Cerebellar cortex (tissue), 1 donor: ENCODE results near the gene SPOCK2.

ENCODE experiments used
- DNase-seq: peaks from one replicate; pipeline ENCODE4 v3.0.0-alpha.2; 2015; ENCODE audit warnings: low spot score

Gene SPOCK2

DNA sequence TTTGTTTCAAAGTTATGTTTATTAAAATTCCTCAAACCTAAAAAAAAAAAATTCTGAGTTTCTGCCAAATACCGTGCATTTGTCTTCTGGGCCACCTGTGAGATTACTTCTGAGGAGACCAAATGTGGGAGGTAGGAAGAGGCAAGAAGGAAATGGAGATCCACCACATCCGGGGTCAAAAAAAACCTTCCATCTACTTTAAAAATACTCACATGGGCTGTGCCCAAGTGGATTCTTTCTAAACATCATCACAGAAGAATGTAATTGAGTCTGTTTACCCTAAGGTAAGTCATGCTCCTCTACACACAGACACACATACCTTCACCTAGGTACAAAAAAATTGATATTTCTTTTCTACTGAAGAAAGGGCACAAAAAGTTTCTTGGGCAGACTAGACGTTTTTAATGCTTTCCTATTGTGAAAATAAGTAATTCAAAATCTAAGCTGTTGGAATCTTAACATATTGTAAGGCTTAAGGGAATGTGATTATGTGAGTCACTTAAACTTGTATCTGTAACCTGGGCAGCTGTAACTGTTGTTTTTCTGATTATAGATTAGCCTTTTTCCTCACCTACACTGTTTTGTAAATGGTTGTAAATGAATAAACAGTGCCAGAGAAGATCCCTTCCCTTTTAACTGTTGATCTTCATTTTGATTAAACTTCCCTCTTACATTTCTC lies 19.1 kb upstream of the SPOCK2 start:
- no peak for DNase-seq

DNA sequence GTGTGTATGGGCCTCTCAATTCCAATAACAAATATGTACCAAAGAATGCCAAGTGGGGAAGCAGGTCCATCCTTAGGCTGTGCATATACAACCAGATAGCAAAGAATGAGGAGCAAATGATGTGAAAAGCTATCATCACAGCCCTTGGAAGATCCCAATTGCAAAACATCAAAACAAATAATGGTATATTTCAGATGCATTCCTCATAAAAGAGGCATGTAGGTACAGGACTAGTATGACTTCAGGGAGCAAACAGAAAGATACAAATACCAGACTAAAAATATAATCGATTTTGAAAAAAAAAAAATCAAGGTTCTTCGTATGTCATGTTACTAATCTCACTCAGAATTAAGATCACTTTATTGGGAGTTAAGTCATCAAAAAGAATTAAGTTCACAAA lies 18.5 kb upstream of the SPOCK2 start:
- DNase-seq, result no peak

DNA sequence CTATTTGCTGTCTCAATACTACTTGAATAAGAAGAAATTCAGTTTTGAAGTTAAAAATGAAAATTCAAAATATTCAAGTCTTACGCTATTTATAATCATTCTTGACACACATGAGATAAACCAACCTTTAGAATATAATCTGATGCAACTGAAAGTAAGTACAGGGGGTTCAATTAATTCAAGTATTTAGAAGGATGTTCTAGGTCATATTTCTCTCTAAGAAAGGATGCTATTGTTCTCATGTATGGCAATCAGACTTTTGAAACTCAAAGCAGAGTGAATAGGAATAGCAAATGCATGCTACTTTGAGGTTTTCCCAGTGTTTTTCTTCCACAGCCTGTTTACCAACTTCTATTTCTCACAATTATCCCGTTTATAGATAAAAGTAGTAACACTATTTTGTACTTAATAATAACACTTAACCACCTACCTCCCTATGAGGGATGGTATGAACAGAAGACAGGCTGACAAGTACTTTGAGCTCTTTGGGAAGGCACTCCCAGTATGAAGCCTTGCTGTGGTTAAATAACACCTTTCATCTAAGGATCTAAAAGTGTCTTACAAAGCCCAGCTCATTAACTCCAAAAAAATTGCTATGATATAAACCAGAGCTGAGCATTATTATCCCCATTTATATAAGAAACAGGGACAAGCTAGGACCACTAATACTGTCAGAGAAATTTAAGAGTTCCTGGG lies 18.0 kb upstream of the SPOCK2 start:
- DNase-seq, result no peak

DNA sequence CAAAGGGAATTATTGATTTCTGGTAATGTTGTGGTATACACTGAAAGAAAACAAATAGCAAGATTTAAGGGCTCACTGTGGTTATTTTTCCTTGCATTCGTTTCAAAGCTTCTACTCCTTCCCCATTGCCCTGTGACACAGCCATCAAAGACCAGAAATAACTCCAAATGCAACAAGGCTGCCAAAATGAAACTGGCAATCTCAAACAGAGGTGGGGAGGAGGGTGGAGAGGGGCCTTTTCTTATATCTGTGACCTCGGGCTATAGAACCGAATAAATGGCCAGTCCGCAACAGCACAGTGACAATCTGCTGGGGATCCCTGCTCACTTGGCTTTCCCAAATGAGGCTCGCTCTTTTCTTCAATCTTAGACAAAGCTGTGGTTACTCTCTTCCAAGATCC lies 17.4 kb upstream of the SPOCK2 start:
- no peak for DNase-seq

DNA sequence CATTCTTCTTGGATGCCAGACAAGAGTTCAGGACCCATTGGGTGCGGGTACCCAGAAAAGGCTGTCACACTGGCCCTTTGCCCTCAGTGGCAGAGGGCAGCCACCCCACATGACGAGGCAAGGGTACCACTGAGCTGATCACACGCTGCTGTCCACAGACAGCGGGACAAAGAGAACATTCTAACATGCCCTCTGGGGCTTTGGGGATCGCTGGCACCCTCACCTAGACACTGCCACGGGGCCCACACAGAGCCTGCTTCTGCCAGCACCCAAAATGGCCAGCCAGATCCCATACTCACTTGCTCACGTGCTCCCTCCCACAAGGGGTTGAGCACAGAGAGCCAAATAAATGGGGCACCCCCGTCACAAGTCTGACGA lies 16.7 kb upstream of the SPOCK2 start:
- DNase-seq, result no peak

DNA sequence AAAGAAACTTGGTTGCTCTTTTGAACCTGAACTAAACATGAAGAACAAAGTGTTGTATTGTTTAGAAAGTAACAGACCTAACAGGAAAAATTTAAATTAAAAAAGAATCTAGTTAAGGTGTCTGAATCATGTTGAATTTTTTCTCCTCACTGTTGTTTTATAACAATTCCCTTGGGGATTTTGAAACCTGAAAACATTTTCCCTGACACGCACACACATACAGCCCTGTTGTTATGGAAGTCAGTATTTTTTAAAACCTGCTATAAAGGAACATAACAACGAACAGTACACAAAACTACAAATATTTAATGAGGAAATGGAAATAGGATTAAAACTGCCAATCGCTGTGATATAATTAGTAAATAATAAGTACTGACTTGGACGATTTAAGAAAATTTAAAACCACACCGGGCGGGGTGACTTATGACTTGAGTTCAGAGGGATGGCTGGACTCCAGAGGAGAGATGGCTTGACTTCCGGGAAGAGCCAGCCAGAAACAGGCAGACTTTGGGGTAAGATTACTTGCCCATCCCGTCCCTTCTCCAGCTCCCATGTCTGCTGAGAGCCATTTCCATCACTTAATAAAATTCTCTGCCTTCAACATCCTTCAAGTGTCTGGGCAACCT lies 16.2 kb upstream of the SPOCK2 start:
- no peak for DNase-seq

DNA sequence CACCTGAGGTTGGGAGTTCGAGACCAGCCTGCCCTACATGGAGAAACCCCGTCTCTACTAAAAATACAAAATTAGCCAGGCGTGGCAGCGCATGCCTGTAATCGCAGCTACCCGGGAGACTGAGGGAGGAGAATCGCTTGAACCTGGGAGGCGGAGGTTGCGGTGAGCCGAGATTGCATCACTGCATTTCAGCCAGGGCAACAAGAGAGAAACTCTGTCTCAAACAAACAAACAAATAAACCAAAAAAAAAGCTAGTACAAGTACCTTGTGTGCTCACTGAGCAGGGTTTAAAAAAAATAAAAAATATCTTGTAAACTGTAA lies 11.2 kb upstream of the SPOCK2 start:
- no peak for DNase-seq

DNA sequence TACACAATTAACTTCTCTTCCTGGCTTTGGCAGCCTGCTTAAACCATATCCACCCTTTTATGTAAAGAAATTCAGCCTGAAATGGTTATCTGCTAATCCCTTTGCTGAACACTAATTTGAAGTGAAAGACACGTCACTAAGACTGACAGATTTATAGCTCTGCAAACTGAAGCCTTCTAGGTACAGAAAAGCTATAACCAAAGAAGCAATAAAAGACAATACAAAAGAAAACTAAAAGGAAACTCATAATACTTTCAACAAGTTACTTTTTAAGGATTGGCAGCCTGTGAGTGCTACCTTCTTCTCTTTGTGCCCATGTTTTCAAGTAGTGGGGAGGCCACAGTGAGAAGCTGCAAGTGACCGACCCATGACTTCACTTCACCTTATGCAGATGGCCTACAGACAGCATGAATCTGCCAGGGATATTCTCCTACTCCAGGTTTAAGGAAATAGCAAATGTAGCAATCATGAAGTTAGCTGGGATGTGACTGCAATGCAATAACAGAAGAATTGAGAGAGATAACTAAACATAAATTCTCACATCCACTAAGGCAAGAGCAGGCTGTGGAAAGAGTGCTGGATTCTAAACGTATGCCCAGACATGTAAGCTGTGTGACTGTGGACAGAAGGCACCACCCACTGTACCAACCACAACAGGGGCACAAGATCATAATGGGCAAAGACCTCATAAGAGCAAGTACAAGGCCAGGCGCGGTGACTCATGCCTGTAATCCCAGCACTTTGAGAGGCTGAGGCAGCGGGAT lies 10.7 kb upstream of the SPOCK2 start:
- no peak for DNase-seq

DNA sequence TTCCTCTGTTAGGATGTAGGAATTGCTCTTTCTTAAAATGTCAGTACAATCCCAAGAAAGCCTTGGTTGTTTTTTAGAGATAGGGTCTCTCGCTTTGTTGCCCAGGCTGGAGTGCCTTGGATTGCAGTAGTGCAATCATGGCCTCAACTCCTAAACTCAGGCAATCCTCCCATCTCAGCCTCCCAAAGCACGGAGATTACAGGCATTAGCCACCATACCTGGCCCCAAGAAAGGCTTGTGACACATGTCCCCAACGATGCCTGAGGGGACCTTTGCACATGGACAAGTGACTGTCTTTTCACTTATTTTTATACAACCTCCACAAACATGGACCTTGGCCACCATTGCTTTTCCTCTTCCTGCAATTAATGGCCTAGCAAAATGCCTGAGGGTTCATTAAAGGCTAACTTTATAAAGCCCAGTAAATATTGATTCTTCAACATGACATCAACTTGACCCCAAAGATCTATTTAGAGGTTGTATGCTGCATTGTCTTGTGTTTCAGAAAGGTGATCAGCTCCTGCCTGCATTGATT lies 10.0 kb upstream of the SPOCK2 start:
- DNase-seq, result no peak

DNA sequence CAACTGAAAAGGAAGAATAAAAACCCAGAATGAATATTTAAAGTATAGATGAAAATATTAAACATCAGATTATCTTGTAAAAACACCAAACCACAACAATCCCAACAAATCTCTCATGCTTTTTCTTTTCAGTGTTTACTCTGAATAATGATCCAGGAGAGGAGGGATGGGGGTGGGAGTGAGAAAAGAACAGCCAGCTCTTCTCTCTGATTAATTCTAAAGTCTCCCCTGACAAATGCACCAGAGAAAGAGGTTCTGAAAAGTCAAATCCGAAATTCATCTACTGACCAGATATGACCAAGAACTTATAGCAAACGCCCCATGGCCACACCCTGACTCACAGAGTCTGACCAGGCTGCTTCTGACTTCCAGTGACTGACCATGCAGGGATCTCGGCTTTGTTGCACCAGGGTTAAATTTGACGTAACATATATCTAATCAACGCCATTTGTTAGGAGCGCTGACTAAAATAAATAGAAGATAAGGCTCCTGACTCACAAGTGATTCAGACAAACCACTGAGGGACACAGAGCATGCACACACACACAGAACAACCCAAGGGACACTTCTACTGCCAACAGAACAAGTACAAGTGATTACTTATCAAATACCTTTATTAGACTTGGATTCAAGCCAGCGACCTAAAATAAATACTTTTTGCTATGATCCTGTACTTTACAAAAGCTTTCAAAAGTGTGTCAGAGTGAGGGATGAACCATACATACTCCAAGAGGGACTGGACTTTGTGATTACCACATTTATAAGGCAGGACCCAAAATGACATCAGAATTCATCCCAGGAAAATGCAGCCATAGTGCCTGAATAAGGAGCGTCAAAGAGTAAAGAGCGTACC lies 9.3 kb upstream of the SPOCK2 start:
- DNase-seq, result no peak

DNA sequence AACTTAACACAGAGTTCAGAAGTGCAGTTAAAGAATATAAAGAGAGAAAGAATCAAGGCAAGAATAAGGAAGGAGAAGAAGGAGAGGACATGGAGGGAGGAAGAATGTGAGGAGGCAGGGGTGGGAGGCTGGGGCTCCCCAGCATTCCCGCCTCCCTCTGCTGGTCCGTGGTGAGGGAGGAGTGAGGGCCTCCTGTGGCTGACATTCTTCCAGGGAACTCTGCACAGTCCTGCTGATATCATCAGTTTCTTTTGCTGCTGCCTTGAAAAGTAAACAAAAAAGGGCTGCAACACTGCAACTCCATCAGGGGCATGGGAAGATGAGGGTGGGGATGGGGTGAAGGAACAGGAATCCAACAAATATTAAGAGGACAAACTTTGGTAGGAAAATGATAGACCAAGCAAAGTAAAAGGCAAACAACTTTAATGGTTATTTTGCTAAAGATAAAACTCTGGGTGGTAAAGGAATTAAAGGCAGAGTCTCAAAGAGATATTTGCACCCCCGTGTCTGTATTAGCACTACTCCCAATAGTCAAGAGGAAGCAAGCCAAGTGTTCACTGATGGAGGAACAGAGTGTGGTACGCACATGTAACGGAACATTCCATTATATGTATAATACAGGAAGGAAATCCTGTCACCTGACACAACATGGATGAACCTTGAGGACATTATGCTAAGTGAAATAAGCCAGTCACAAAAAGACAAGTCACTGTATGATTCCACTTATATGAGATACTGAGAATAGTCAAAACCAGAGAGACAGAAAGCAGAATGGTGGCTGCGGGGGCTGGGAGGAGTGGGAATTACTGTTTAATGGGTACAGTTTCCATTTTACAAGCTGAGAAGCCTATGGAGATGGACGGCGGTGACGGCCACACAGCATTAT lies 8.0 kb upstream of the SPOCK2 start:
- no peak for DNase-seq

DNA sequence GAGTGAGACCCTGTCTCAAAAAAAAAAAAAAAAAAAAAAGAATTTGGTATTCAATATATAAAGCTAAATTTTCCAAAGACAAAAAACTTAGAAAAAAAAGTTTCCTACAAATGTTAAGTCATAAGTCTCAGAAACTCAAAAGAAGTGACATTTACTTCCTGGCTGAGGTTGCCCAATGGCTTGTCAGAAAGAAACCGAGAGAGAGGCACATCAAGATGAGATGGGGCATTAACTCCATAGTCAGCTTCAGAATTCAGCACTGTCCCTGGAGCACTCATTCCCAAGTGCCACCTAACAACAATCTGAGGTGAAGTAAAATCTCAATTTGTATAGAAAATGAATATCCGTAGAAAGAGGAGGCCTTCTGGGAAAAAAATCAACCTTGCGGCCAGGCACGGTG lies 6.8 kb upstream of the SPOCK2 start:
- DNase-seq, result no peak

DNA sequence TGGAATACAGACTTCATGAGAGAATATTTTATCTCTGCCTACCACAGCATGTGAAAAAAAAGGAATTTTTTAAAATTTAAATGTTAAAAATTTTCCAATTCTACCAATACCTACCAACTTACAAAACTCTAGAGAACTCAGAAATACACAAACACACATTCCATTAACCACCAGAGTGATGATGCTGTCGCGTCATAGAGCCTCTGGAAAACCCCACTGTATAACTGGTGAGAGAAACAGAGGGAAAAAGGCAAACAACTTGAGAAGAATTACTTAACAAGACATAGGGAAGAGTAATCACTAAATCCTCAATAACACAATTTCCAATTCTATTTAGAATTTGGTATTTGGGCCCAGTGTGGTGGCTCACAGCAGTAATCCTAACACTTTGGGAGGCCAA lies 6.2 kb upstream of the SPOCK2 start:
- no peak for DNase-seq

DNA sequence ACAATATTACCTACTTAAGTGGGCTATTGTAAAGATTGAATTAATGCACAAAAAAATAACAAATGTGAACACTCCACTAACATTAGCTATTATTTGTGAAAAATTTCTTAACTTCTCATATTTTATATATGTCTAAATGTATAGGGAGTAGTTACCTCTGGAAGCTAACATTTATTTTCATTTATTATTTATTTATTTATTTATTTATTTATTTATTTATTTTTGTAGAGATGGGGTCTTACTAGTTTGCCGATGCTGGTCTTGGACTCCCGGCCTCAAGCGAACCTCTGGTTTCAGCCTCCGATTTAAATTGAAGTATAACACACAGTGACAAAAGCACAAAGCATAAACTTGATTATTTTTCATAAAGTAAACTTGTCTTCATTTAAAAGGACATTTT lies 5.1 kb upstream of the SPOCK2 start:
- no peak for DNase-seq

DNA sequence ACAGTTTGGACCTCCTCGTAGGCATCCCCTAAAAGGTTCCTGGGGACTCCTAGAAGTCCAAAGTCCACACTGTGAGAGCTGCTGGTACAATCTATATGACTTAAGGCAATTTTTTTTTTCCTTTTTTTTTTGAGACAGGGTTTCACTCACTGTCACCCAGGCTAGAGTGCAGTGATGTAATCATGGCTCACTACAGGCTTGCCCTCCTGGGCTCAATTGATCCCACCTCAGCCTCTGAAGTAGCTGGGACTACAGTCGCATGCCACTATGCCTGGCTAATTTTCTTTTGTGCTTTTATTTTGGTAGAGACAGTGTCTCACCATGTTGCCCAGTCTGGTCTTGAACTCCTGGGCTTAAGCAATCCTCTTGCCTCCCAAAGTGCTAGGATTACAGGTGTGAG lies 4.6 kb upstream of the SPOCK2 start:
- DNase-seq, result no peak

DNA sequence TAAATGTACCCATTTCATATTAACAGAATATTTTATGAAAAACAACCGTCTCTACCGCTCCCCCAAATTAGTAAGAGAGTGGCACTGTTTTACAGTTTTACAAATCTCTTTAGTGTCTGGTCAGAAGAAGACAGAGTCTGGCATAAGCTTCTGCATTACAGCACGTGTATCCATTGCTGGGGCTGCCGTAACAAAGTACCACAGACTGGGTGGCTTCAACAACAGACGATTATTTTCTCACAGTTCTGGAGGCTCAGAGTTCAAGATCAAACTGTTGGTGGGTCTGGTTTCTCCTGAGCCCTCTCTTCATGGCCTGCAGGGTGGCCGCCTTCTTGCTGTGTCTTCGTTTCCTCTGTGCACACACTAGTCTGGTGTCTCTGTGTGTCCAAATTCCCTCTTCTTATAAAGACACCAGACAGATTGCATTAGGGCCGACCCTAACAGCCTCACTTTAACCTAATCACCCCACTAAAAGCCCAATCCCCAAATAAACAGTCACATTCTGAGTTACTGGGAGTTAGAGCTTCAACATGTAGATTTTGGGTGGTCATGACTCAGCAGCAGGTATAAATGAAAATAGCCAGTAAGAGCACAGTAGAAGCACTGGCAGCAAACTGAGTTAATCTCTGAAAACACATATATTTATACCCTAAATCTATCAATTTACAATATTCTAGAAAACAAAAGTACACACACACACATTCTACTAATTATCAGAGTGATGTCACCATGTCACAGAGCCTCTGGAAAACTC lies 4.0 kb upstream of the SPOCK2 start:
- no peak for DNase-seq

DNA sequence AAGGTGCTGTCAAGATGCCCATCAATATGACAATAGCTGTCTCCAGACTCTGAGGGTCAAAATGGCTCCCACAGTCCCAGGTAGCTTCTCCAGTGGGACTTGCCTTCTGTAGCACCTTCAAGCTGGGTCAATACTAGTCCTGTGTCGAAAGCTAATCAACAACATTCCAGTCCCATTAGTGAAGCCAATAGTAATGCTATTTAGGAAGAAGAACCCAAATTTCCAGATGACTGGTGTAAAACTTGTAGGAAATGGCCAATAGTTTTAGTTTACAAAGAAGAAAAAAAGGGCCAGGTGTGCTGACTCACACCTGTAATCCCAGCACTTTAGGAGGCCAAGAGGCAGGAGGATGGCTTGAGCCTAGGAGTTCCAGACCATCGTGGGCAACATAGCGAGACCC lies 2.0 kb upstream of the SPOCK2 start:
- DNase-seq, result no peak

DNA sequence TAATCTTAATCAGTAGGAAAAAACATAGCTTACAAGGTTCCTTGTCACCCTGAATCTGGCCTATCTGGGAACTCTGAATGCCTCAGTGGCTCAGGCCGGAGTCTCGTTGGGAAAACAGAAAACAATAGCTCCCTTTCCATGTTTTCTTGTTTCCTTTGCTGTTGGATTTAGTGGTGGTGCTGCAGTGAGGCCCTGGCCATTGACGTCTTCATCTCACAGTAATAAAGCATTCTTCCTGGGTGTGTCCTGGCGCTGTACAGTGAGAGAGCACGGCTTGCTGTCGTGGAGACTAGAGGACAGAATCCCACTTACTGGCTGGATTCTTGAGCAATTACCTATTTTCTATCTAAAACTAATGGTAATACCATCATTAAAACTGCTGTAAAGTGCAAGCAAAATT lies 1.3 kb upstream of the SPOCK2 start:
- DNase-seq, result peak; percentile 23

DNA sequence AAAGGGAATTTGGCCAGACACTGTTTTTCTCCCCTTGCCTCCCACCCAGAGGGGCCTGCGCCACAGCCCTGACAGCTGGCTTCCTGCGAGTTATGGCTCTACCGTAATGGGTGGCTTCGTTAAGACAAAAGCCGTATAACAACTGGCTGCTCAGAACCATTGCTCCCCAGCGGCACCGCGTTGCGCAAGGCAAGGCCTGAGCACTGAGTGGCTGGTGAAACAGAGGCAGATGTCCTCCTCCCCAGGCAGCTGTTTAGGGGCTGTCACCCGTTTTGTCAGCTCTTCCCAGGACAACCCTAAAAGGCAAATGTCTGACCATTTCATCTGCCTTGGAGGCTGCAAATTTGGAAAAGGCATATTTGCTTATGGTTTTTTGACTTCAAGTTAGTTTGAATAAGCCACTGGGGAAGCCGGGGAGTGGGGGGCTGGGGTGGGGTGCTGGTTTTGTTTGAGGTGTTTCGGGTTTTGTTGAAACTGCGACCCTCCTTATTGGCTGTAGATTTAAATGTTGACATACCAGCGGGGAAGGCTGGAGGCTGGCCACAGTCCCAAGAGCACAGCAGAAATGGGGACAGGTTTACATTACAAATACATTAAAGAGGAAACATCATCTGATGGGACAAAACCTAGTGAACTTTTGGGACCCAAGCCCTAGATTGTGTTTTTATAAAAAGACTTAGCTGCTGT lies 681 bp upstream of the SPOCK2 start:
- peak; percentile 47 for DNase-seq
